ENCODE results near the gene SYCP2.

- TF ChIP-seq CTCF (conservative IDR thresholded peaks at IDR 0.05): no peak
- TF ChIP-seq ZFX (IDR thresholded peaks at IDR 0.05): no peak
These were observed 38.8 kb upstream of the SYCP2 start for GRCh38 chr20:59972037-59972801.

Measured in C4-2B (cell line).